Lower leg skin (tissue), 3 donors: Measurements from ENCODE around the gene XRCC1.

ENCODE experiments used
- CTCF ChIP-seq, 3 donors: fragments of 450-650 bp; IDR thresholded peaks; one replicate each; pipeline ENCODE4 v1.5.1; 2016; ENCODE audit warnings: antibody characterized with exemption in 3 of 3, mild to moderate bottlenecking in 3 of 3, moderate library complexity in 2 of 3
- POLR2A ChIP-seq, 2 donors: fragments of 450-650 bp; IDR thresholded peaks; one replicate each; pipeline ENCODE4 v1.6.1; 2016 to 2017; ENCODE audit warnings: antibody characterized with exemption in 2 of 2, mild to moderate bottlenecking in 1 of 2, moderate library complexity in 1 of 2

- TF ChIP-seq CTCF (IDR thresholded peaks at IDR 0.05) (no peak), POLR2A (IDR thresholded peaks at IDR 0.05) (no peak)
Measured at GRCh38 chr19:43562226-43562697, 13.1 kb downstream of the XRCC1 start.
